ELR (cell line): ENCODE data around the gene HIP1R.
"Not testable (repeated sequence)": the region's sequence is repeated elsewhere in the genome, so short reads cannot be mapped to it uniquely, and the experiment has no call there.

Experiments
- DNase-seq: peaks from one replicate; pipeline ENCODE4 v3.0.0-alpha.2; 2015; ENCODE audit warnings: low read depth

The HIP1R gene

GRCh38 chr12:122895320-122895703 lies 60.1 kb downstream of the HIP1R start:
- DNase-seq: peak; percentile 48

GRCh38 chr12:122895704-122896636 lies 60.7 kb downstream of the HIP1R start, which contains the start of gene VPS37B:
Gene VPS37B, minus strand, starts transcription at chr12:122896124. Its CDS starts 62 bp downstream, at chr12:122896062.
- peak; percentile 88 for DNase-seq

- no peak for DNase-seq
Measured at GRCh38 chr12:122896662-122897061, 61.4 kb downstream of the HIP1R start.

GRCh38 chr12:122899887-122900286 lies 64.6 kb downstream of the HIP1R start:
- no peak for DNase-seq

- no peak for DNase-seq
Measured at GRCh38 chr12:122902854-122903692, 67.8 kb downstream of the HIP1R start.

GRCh38 chr12:122903693-122904034 lies 68.4 kb downstream of the HIP1R start:
- DNase-seq: no peak

- not testable (repeated sequence) for DNase-seq
Measured at GRCh38 chr12:122905258-122905657, 70.0 kb downstream of the HIP1R start.

- DNase-seq: no peak
Measured at GRCh38 chr12:122908915-122909314, 73.7 kb downstream of the HIP1R start.

- DNase-seq: no peak
Measured at GRCh38 chr12:122909442-122910288, 74.4 kb downstream of the HIP1R start.
